ENCODE data around the gene P2RX5. TPM values are rescaled to one million over a fixed set of nuclear protein-coding genes. Genes with fewer than 3 reads are reported as not detected.

The P2RX5 gene
- total RNA-seq, 1 experiment from 2014 or later, result 14.9 TPM

DNA sequence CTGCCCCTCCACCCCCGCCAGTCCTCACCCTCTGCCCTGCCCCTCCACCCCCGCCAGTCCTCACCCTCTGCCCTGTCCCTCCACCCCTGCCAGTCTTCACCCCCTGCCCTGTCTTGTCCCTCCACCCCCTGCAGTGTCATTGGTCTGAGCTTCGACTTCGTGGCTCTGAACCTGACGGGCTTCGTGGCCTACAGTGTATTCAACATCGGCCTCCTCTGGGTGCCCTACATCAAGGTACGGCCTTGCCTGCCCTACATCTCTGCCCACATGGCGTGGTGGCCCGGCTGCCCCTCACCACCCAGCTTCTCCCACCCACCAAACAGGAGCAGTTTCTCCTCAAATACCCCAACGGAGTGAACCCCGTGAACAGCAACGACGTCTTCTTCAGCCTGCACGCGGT lies 39.6 kb downstream of the P2RX5 start:
- H3K27me3 ChIP-seq (ENCODE audit: control insufficient read depth, insufficient read depth, low read length), result no peaks in the 10 kb centered on the region
- DNase-seq (ENCODE audit: low read depth, low spot score) (no peak), ATAC-seq (no peak)
- no peak overlapping the region for H3K4me3 ChIP-seq (ENCODE audit: low read depth in 2 of 2, low read length in 2 of 2)
- no peaks in the 10 kb centered on the region for H3K9me3 ChIP-seq (ENCODE audit: control insufficient read depth, insufficient read depth, low read depth, low read length)
- intact Hi-C loops (cut with micrococcal nuclease; ENCODE audit: unreplicated experiment) (no loop called here), in situ Hi-C loops (cut with HindIII; ENCODE audit: low pct_unique_long_range_greater_than_20kb, low sequenced_read_pairs) (no loop called here)
- no TSS peak for BruUV-seq (replicated peaks)
- POLR2A ChIA-PET, result interaction anchor here (0.6 kb wide), 1 partner anchor 463 kb away, joined by 3 read pairs; no protein-coding TSS in a partner anchor
- no peak overlapping the region for H3K27ac ChIP-seq (ENCODE audit: low read length)
- peaks cover 18% of the 10 kb centered on the region for H3K4me1 ChIP-seq (ENCODE audit: control insufficient read depth, insufficient read depth, low read length)
- no peaks in the 10 kb centered on the region for H3K36me3 ChIP-seq (ENCODE audit: control insufficient read depth, insufficient read depth, low read length)
- CTCF ChIA-PET, result no interaction called here
- TF ChIP-seq SIN3A (IDR thresholded peaks at IDR 0.05; ENCODE audit: borderline replicate concordance, insufficient read depth, low read depth, low read length) (no peak), POLR2AphosphoS5 (IDR thresholded peaks at IDR 0.05; ENCODE audit: low read depth, low read length) (no peak), TCF7L2 (IDR thresholded peaks at IDR 0.05; ENCODE audit: low read depth, low read length) (no peak)
- TF ChIP-seq, protein P1, sequence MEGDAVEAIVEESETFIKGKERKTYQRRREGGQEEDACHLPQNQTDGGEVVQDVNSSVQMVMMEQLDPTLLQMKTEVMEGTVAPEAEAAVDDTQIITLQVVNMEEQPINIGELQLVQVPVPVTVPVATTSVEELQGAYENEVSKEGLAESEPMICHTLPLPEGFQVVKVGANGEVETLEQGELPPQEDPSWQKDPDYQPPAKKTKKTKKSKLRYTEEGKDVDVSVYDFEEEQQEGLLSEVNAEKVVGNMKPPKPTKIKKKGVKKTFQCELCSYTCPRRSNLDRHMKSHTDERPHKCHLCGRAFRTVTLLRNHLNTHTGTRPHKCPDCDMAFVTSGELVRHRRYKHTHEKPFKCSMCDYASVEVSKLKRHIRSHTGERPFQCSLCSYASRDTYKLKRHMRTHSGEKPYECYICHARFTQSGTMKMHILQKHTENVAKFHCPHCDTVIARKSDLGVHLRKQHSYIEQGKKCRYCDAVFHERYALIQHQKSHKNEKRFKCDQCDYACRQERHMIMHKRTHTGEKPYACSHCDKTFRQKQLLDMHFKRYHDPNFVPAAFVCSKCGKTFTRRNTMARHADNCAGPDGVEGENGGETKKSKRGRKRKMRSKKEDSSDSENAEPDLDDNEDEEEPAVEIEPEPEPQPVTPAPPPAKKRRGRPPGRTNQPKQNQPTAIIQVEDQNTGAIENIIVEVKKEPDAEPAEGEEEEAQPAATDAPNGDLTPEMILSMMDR (IDR thresholded peaks at IDR 0.05), result no peak
- TF ChIP-seq, protein P2, sequence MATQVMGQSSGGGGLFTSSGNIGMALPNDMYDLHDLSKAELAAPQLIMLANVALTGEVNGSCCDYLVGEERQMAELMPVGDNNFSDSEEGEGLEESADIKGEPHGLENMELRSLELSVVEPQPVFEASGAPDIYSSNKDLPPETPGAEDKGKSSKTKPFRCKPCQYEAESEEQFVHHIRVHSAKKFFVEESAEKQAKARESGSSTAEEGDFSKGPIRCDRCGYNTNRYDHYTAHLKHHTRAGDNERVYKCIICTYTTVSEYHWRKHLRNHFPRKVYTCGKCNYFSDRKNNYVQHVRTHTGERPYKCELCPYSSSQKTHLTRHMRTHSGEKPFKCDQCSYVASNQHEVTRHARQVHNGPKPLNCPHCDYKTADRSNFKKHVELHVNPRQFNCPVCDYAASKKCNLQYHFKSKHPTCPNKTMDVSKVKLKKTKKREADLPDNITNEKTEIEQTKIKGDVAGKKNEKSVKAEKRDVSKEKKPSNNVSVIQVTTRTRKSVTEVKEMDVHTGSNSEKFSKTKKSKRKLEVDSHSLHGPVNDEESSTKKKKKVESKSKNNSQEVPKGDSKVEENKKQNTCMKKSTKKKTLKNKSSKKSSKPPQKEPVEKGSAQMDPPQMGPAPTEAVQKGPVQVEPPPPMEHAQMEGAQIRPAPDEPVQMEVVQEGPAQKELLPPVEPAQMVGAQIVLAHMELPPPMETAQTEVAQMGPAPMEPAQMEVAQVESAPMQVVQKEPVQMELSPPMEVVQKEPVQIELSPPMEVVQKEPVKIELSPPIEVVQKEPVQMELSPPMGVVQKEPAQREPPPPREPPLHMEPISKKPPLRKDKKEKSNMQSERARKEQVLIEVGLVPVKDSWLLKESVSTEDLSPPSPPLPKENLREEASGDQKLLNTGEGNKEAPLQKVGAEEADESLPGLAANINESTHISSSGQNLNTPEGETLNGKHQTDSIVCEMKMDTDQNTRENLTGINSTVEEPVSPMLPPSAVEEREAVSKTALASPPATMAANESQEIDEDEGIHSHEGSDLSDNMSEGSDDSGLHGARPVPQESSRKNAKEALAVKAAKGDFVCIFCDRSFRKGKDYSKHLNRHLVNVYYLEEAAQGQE (IDR thresholded peaks at IDR 0.05; ENCODE audit: insufficient read depth in 1 of 2, low read depth in 2 of 2, low read length in 1 of 2), result no peak

DNA sequence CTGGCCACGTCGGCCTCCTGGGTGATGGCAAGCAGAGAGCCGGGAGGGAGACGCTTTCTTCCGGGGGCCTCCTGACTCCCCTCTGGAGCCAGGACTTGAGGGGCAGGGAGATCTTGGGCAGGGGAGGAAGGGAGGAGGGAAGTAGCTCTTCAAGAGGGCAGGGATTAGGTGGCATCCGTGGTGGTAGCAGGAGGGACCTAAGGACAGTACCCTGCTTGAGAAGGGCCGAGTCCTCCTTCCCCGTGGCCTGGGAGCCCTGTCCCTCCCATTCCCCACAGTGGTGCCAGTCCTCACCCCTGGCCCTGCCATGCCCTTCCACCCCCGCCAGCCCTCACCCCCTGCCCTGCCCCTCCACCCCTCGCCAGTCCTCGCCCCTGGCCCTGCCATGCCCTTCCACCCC lies 40.2 kb downstream of the P2RX5 start:
- BruUV-seq (replicated peaks), result no TSS peak
- in situ Hi-C loops (cut with HindIII; ENCODE audit: low pct_unique_long_range_greater_than_20kb, low sequenced_read_pairs) (no loop called here), intact Hi-C loops (cut with micrococcal nuclease; ENCODE audit: unreplicated experiment) (no loop called here)
- TF ChIP-seq, protein P2 (IDR thresholded peaks at IDR 0.05; ENCODE audit: insufficient read depth in 1 of 2, low read depth in 2 of 2, low read length in 1 of 2), result no peak
- TF ChIP-seq SIN3A (IDR thresholded peaks at IDR 0.05; ENCODE audit: borderline replicate concordance, insufficient read depth, low read depth, low read length) (no peak), POLR2AphosphoS5 (IDR thresholded peaks at IDR 0.05; ENCODE audit: low read depth, low read length) (no peak), TCF7L2 (IDR thresholded peaks at IDR 0.05; ENCODE audit: low read depth, low read length) (no peak)
- TF ChIP-seq, protein P1 (IDR thresholded peaks at IDR 0.05), result no peak
- ATAC-seq (no peak), DNase-seq (ENCODE audit: low read depth, low spot score) (no peak)
- H3K27ac ChIP-seq (ENCODE audit: low read length), result no peak overlapping the region
- H3K9me3 ChIP-seq (ENCODE audit: control insufficient read depth, insufficient read depth, low read depth, low read length), result no peaks in the 10 kb centered on the region
- ChIA-PET CTCF (no interaction called here), POLR2A (no interaction called here)
- H3K27me3 ChIP-seq (ENCODE audit: control insufficient read depth, insufficient read depth, low read length), result no peaks in the 10 kb centered on the region
- peaks cover 18% of the 10 kb centered on the region for H3K4me1 ChIP-seq (ENCODE audit: control insufficient read depth, insufficient read depth, low read length)
- H3K4me3 ChIP-seq (ENCODE audit: low read depth in 2 of 2, low read length in 2 of 2), result no peak overlapping the region
- no peaks in the 10 kb centered on the region for H3K36me3 ChIP-seq (ENCODE audit: control insufficient read depth, insufficient read depth, low read length)

Data from Panc1 (cell line).